ENCODE data around the gene GAS1.

The GAS1 gene

DNA sequence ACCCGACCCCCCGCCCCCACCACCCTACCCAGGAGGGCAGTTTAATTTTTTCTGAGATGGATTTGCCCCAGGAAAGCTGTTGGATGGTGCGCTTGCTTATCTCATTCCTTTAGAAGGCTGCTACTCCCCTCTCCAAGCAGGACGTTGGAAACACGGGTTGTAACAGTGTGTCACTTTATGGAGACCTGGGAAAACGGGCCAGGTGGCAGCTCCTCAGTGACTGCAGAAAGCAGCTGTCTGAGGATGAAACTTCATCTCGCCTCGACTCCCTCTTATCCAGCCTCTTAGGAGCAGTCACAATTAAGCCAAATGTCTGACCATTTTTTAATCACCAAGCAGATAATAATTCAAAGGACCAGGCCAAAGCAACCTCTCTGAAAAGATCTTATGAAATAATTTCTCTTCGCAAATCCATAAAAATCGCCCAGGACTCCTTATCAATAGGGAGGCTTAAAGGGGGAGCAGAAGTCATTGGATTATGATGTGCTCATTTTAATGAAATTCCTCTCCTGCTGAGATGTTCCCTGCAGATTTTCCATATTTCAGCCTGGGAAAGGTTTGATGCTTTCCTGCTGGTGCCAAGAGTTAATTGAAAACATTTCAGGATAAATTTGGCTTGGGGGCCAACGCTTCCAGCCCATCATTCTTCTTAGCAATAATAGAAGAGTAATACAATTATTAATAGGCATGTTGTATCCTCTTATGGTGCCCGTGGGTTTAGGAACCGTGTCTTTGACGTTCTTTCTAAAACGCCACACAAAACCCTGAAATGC lies 26.0 kb downstream of the GAS1 start:
- DNase-seq (ENCODE audit: low spot score), result no peak

DNA sequence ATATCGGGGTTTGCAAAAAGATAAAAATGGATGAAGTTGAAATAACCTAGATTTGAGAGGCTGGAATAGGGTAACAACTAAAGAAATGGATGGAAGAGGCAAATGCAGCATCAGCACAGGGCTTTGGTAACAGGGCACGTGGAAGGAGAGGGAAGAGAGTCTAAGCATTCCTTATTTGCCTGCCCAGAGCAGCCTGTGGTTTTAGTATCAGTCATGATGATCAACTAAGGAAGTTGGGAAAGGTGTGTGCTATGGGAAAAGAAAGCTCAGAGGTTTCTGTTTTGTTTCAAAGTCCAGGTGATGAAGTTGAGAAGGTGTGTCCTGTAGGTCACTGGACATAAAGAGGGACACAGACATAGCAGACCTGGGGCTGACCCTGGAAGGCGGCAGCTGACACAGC lies 28.8 kb downstream of the GAS1 start:
- DNase-seq (ENCODE audit: low spot score), result no peak

DNA sequence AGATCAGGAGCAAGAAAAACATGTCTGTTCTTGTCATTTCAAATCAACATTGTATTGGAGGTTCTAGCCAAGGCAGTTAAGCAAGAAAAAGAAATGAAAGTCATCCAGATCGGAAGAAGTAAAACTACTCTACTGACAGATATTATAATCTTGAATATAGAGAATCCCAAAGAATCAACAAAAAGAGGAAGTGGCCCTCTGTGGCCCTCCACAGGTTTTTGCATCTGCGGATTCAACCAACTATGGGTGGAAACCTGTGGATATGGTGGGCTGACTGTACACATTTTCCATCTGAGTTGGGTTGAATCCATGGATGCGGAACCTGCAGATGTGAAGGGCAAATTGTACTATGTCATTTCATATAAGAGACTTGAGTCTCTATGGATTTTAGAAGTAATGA lies 35.1 kb downstream of the GAS1 start:
- no peak for DNase-seq (ENCODE audit: low spot score)

DNA sequence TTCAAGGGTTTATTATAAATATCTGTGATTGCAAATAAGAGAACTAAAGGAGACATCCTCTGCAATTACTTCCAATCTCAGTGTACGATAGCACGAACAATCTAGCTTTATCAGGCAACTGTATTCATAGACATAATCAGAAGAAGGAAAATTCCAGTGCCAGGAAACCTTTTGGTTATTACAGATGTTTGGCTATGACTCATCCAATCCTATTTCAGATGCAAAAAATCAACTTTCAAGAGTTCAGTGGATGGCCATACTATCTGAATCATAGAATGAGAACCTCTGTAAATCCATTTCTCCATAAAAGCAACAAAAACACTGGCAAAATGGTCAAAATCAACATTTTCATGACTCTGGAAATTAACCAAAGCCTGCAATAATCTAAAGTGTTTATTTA lies 37.9 kb downstream of the GAS1 start:
- no peak for DNase-seq (ENCODE audit: low spot score)

DNA sequence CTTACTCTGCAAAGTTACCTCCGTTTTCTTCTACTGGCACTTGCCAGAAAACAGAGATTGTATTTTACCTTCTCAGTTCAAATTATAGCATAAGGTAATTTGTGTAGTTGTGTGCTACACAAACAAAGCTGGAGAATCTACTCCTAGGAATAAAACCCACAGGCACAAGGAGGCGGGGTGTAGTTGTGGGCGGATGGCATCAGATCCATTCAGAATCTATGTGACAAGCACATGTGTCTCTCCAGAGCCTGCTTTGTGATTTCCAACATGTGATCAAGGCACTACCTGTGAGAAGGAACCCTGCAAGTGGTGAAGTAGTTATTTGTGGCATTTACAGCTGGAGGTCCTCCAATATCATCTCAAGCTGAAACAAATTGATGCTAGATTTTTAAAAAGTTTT lies 39.0 kb downstream of the GAS1 start:
- DNase-seq (ENCODE audit: low spot score), result no peak

DNA sequence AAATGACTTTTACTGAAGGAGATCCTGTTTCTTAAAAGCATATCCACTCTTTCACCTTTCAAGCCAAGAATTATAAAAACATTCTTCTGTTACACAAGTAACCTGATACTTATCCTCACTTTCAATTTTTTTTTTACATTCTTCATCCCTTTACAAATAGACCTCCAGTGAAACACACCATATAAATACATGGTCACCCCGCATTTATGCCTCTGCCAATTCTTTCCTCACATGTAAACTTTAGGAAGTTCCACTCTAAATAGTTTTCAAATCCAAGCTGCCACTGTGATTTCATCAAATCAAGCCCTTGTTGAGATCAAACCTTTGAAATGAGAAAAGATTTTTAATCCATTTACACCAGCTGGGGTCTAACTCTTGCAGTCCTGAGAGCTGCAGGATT lies 40.0 kb downstream of the GAS1 start:
- DNase-seq (ENCODE audit: low spot score), result no peak

DNA sequence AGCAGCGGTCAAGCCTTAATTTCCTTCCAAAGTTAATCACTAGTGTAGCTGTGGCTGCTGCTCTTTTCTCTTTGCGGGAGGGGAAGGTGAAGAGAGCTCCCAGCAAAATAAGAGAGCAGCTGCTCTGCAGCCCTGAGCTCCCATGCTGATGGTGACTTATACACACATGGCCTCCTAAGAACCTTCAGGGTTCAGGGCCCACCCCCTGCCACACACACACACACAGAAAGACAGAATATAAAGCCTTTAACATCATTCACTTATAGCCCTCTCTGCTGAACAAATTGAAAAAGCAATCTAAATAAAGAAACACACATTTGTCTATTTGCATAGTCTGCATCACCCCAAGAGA lies 43.6 kb downstream of the GAS1 start:
- DNase-seq (ENCODE audit: low spot score), result no peak

DNA sequence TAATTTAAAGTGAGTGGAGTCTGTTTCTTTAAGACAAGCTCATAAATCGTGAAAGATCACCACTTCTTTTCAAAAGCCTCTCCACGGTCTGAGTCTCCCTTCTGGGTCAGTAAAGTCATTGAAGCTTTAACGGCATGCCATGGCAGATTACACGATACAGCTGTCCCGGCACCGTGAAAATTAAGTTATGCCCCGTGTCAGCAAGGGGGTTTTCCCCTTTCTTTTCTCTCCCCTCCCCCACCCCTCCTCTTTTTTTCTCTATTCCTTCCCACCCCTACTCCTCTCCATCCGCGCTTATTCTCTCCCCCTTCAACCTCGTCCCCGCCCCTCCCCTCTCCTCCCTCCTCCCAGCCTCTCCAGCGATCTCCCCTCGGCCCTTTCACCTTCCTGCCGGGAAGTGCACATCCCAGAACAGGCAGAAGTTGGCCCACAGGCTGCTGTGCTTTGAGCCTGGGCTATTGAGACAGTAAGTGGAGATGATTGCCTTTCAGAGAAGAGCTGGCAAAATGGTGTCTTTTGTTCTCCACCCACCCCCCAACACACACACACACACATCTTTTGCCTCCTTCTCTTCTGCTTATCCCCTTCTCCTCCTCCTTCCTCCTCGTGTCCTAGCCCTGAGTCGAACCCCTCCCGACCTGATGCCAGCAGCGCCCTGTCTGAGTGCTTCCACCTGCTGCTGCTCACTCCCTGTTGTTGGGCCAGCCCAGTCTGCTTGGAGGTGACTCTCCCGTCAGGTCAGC lies 44.1 kb downstream of the GAS1 start:
- DNase-seq (ENCODE audit: low spot score), result no peak

DNA sequence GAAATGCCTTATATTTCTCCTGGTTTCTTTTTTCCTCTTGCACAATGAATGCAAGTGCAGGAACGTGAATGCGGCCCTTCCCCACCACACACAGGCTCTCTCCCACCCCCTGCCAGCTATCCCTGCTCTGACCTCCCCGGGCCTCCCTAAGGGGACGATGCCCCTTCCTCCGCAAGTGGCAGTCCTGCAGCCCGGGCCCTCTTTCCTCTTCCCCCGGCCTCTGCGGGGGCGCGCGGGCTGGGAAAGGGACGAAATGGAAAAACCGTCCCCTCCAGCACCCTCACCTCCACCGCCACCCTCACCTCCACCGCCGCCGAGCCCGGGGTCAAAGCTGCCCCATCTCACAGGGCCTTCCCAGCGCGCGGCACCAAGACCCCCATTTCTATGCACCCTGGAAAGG lies 44.7 kb downstream of the GAS1 start:
- no peak for DNase-seq (ENCODE audit: low spot score)

DNA sequence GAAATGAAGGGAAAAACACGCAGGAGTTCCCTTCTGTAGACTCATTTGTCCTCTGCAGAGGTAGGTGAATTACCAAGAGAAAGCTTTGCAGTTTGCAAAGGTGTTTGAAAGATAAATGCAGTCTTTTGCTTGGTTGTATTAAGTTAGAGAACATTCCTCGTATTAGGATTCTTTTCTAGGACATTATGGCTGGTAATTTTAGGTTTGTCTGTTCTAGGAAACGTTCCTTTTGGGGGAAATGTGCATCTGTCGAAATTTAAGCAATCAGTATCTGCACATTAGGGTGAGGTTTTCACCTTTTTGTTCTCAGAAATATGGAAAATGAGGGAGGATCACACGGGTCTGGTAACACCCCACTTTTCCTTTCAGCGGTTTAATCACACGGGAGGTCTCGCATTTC lies 45.1 kb downstream of the GAS1 start:
- no peak for DNase-seq (ENCODE audit: low spot score)

DNA sequence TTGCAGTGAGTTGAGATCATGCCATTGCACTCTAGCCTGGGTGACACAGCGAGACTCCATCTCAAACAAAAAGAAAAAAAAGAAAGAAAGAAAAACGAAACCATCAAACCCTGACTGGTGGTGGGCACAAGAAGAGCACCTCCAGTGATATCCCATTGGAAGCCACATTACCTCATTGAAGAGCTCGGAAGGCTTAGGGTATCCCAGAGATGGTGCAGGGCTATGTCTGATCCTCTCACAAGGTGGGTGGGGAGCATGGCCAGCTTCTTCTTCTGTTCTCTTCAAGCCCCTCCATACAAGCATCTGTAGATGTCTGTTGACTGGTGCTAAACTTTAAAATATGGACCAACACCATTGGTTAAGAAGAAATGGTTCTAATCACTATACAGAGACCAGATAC lies 45.8 kb downstream of the GAS1 start:
- DNase-seq (ENCODE audit: low spot score), result no peak
